H1 (cell line): Measurements from ENCODE around the gene ULK2.

ENCODE experiments used
- ATF2 ChIP-seq: IDR thresholded peaks from 2 replicates; pipeline ENCODE4 v1.6.1; 2012; ENCODE audit warnings: low read length, inconsistent platforms
- BCL11A ChIP-seq, 2 experiments: IDR thresholded peaks; one replicate each; pipeline ENCODE4 v1.6.1; 2011; ENCODE audit warnings: low read depth in 2 of 2, low read length in 2 of 2, mild to moderate bottlenecking in 2 of 2
- CHD7 ChIP-seq: fragments of 300-600 bp; sonication (generic); IDR thresholded peaks from 2 replicates; pipeline ENCODE4 v1.7.1; 2012; ENCODE audit warnings: low read length, moderate library complexity, mild to moderate bottlenecking, inconsistent platforms; ENCODE audit not compliant: insufficient replicate concordance
- CTCF ChIP-seq, 3 experiments: IDR thresholded peaks; 1 replicate in 2 of 3; 2 replicates in 1 of 3; pipeline versions ENCODE4 v1.5.1 to v1.6.1; 2011; ENCODE audit warnings: low read length in 3 of 3, mild to moderate bottlenecking in 3 of 3, inconsistent platforms in 2 of 3, low read depth in 1 of 3, moderate library complexity in 1 of 3; ENCODE audit not compliant: insufficient read depth in 1 of 3; ENCODE audit errors: control extremely low read depth in 1 of 3
- EZH2 ChIP-seq: fragments of 200-600 bp; sonication (generic); IDR thresholded peaks from 2 replicates; pipeline ENCODE4 v1.7.1; 2012; ENCODE audit warnings: low read depth, mild to moderate bottlenecking, moderate library complexity, low read length, inconsistent platforms; ENCODE audit not compliant: severe bottlenecking
- HDAC2 ChIP-seq, 2 experiments: fragments of 300-600 bp in 1 of 2; sonication (generic) in 1 of 2; IDR thresholded peaks; 2 replicates each; pipeline ENCODE4 v1.6.1; 2011 to 2012; ENCODE audit warnings: low read depth in 2 of 2, low read length in 2 of 2, mild to moderate bottlenecking in 2 of 2, moderate library complexity in 2 of 2, borderline replicate concordance in 1 of 2, inconsistent platforms in 1 of 2
- KDM1A ChIP-seq: fragments of 200-600, 300-600 bp; sonication (generic); IDR thresholded peaks from 2 replicates; pipeline ENCODE4 v1.7.1; 2016; ENCODE audit warnings: mild to moderate bottlenecking, low read length, borderline replicate concordance
- NRF1 ChIP-seq: IDR thresholded peaks from 2 replicates; pipeline ENCODE4 v1.6.1; 2011; ENCODE audit warnings: mild to moderate bottlenecking, low read depth, low read length, improper control_type of control experiment
- POLR2A ChIP-seq, 2 experiments: IDR thresholded peaks; 1 replicate in 1 of 2; 2 replicates in 1 of 2; pipeline ENCODE4 v1.6.1; 2011; ENCODE audit warnings: low read depth in 2 of 2, low read length in 2 of 2, mild to moderate bottlenecking in 2 of 2; ENCODE audit errors: control extremely low read depth in 1 of 2
- POLR2AphosphoS5 ChIP-seq: IDR thresholded peaks from 2 replicates; pipeline ENCODE4 v1.6.1; 2011; ENCODE audit warnings: low read depth, low read length
- SP1 ChIP-seq: IDR thresholded peaks from 2 replicates; pipeline ENCODE4 v1.6.1; 2011; ENCODE audit warnings: low read depth, low read length
- SRF ChIP-seq: IDR thresholded peaks from 2 replicates; pipeline ENCODE4 v1.6.1; 2011; ENCODE audit warnings: mild to moderate bottlenecking, low read depth, low read length, moderate library complexity

- TF ChIP-seq NRF1, result no peak
- TF ChIP-seq KDM1A, result no peak
- TF ChIP-seq ATF2, result no peak
- TF ChIP-seq HDAC2 (IDR thresholded peaks at IDR 0.05; ENCODE audit: borderline replicate concordance in 1 of 2, low read depth in 2 of 2, low read length in 2 of 2), result no peak
- TF ChIP-seq POLR2A (IDR thresholded peaks at IDR 0.05; ENCODE audit: control extremely low read depth in 1 of 2, low read depth in 2 of 2, low read length in 2 of 2), result no peak
- no peak for TF ChIP-seq CTCF (IDR thresholded peaks at IDR 0.05; ENCODE audit: control extremely low read depth in 1 of 3, insufficient read depth in 1 of 3, low read depth in 1 of 3, low read length in 3 of 3)
- TF ChIP-seq EZH2, result no peak
- TF ChIP-seq BCL11A (IDR thresholded peaks at IDR 0.05; ENCODE audit: low read depth in 2 of 2, low read length in 2 of 2), result no peak
- no peak for TF ChIP-seq SRF
- TF ChIP-seq SP1, result no peak
- no peak for TF ChIP-seq POLR2AphosphoS5
- no peak for TF ChIP-seq CHD7
Observed at GRCh38 chr17:19750020-19750572, 117.6 kb downstream of the ULK2 start.
